DMS114 treated with DMSO at 0.1 percent for 48 hours (cell line): Measurements from ENCODE around the gene IPO13.
A peak's percentile ranks its signal among the peaks of the same experiment; 100 is the strongest.

ENCODE experiments used
- DNase-seq: peaks from one replicate; lab custom pipeline; 2025; ENCODE audit not compliant: unreplicated experiment; lab: John Stamatoyannopoulos, UW

The IPO13 gene

GRCh38 chr1:43985984-43986595 lies 39.3 kb downstream of the IPO13 start:
- DNase-seq: no peak

- DNase-seq: peak; percentile 28
Observed at GRCh38 chr1:43986712-43987111, 40.0 kb downstream of the IPO13 start.

GRCh38 chr1:43987159-43987902 lies 40.6 kb downstream of the IPO13 start:
- no peak for DNase-seq

GRCh38 chr1:43990271-43991199 lies 43.8 kb downstream of the IPO13 start:
- no peak for DNase-seq

GRCh38 chr1:43991200-43991475 lies 44.4 kb downstream of the IPO13 start:
- no peak for DNase-seq

GRCh38 chr1:43991476-43992231 lies 44.9 kb downstream of the IPO13 start, which contains the start of gene CCDC24:
Gene CCDC24 (plus strand): TSS chr1:43991599. CDS start chr1:43991879, 280 bp downstream.
- peak; percentile 72 for DNase-seq

- no peak for DNase-seq
Observed at GRCh38 chr1:43992232-43992995, 45.7 kb downstream of the IPO13 start.

GRCh38 chr1:43993206-43993914 lies 46.6 kb downstream of the IPO13 start:
- no peak for DNase-seq

GRCh38 chr1:43994071-43994470 lies 47.3 kb downstream of the IPO13 start:
- no peak for DNase-seq

- peak; percentile 21 for DNase-seq
Observed at GRCh38 chr1:43994794-43995790, 48.3 kb downstream of the IPO13 start.

GRCh38 chr1:43995984-43996732 lies 49.4 kb downstream of the IPO13 start:
- DNase-seq: no peak

- DNase-seq: no peak
Observed at GRCh38 chr1:43996733-43997115, 50.0 kb downstream of the IPO13 start.

GRCh38 chr1:43997295-43997999 lies 50.7 kb downstream of the IPO13 start:
- DNase-seq: no peak

- DNase-seq: no peak
Observed at GRCh38 chr1:43998000-43998378, 51.2 kb downstream of the IPO13 start.

GRCh38 chr1:43999455-43999854 lies 52.7 kb downstream of the IPO13 start:
- no peak for DNase-seq

GRCh38 chr1:44000122-44000665 lies 53.4 kb downstream of the IPO13 start:
- no peak for DNase-seq

GRCh38 chr1:44002165-44002564 lies 55.4 kb downstream of the IPO13 start:
- DNase-seq: no peak
